HG02798 (cell line): ENCODE data around the gene KISS1R.
"Not testable (repeated sequence)": the region's sequence is repeated elsewhere in the genome, so short reads cannot be mapped to it uniquely, and the experiment has no call there.

Source experiments
- ATAC-seq: cut with Tn5 transposase; IDR thresholded peaks from one replicate; pipeline ENCODE4 v1.9.1; 2021; ENCODE audit warnings: mild to moderate bottlenecking; ENCODE audit not compliant: unreplicated experiment, poor library complexity

Gene KISS1R

GRCh38 chr19:950352-951066 lies 33.4 kb downstream of the KISS1R start:
- ATAC-seq: no peak

GRCh38 chr19:952049-952679 lies 35.0 kb downstream of the KISS1R start:
- ATAC-seq: no peak

GRCh38 chr19:952680-953444 lies 35.7 kb downstream of the KISS1R start:
- ATAC-seq: no peak

DNA sequence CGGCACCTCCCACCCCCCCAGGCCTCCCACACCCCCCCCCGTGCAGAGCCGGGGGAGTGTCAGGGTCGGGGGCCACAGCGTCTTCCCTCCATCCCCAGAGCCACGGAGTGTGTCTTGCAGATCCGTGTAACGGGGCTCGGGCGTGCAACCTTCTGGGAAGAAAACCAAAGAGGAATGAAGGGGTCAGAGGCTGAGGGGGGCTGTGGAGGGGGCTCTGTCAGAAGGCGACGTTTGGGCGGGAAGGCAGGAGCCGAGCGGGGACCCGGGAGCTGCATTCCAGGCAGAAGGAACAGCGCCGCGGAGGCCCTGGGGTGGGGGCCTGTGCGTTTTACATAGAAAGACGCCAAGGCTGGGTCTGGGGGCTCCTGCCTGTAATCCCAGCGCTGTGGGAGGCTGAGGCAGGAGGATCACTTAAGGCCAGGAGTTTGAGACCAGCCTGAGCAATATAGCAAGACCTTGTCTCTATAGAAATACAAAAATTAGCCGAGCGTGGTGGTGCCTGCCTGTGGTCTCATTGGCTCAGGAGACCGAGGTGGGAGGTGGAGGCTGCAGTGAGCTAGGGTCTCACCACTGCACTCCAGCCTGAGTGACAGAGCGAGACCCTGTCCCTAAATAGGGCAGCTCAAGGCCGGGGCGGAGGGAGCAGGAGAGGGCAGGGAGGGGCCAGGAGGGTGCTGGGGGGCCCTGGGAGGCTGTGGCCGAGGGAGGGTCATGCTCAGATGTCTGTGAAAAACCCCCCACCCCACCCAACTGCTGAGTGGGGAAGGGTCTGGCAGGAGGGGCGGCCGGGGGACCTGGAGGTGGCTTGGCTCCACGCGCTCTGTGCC lies 36.5 kb downstream of the KISS1R start:
- no peak for ATAC-seq

DNA sequence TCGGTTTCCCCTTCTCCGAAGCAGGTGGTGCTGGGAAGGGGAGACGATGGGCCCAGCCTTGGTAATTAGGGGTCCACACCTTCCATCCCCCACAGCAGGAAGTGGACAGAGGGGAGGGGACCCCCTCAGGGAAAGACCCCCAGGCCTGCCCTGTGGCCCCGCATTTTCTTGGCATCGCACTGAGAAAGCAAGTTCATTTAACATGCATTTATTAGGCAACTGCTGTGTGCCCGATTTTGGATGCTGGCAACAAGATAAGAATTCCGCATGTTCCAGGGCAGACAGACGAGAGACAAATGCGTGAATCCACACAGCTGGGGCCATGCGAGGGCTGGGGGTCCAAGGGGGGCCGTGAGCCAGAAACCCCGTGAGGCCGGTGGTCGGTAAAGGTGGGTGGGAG lies 37.1 kb downstream of the KISS1R start:
- ATAC-seq: no peak

GRCh38 chr19:954672-955494 lies 37.8 kb downstream of the KISS1R start:
- ATAC-seq: peak; percentile 66

DNA sequence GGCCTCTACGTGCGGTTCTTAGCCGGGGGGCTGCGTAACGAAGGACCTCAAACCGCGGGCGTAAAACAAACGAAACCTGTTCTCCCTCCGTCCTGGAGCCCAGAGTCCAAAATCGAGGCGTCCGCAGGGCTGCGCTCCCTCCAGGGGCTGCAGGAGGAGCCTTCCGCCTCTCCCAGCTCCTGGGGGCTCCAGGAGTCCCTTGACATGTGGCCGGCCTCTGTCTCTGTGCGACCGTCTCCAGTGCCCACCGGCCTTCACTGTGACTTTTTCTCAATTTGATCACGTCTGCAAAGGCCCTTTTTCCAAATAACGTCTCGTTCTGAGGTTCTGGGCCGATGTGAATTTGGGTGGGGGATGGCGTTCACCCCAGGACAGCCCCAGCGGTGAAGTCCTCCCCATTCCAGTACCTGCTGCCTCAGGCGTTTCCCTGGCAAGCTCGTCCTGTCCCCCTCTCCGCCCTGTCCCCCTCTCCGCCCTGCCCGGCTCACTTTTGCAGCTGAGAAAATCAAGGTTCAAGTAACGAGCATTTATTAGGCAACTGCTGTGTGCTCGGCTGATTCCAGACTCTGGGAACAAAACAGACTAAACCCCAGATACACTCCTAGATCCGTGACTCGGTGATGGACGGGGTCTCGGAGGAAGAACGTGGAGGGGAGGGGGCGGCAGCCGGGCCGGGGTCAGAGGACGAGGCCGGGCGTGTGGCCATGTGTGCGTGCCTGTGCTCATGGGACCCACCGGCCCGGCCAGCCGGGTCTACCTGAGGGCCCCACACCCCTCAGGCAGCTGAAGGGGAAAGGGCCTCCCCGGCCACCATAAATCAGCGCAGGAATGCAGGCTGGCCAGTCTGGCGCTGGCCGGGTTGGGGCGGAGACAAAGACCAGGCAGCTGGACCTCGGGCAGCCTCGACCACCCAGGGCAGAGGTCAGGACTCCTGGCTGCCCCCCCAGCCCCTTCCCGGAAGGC lies 39.0 kb downstream of the KISS1R start:
- no peak for ATAC-seq

GRCh38 chr19:956766-957440 lies 39.8 kb downstream of the KISS1R start:
- no peak for ATAC-seq

DNA sequence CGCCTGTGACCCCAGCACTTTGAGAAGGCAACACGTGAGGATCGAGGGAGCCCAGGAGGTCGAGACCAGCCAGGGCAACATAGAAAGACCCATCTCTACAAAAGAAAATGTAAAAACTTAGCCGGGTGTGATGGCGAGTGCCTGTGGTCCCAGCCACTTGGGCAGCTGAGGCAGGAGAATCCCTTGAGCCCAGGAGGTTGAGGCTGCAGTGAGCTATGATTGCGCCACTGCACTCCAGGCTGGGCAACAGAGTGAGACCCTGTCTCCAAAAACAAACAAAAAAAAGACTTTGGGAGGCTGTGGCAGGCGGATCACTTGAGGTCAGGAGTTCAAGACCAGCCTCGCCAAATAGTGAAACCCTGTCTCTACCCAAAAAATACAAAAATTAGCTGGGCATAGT lies 40.4 kb downstream of the KISS1R start:
- ATAC-seq: not testable (repeated sequence)

- no peak for ATAC-seq
Observed at GRCh38 chr19:958967-959855, 42.1 kb downstream of the KISS1R start.

GRCh38 chr19:960020-960419 lies 42.9 kb downstream of the KISS1R start:
- ATAC-seq: no peak

DNA sequence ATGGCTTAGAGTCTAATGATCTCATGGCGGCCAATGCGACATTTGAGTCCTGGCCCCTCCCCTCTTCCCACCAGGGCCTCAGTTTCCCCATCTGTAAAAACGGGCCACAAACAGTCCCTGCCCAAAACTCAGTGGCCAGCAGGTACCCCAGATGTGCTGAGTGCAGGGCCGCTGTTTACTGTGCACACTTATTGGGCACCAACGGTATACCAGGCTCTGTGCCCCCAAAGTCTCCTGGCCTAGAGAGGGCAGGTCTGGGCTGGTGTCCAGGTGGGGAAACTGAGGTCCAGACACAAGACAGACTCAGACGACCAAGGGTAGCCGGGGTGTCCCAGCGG lies 43.4 kb downstream of the KISS1R start:
- no peak for ATAC-seq

DNA sequence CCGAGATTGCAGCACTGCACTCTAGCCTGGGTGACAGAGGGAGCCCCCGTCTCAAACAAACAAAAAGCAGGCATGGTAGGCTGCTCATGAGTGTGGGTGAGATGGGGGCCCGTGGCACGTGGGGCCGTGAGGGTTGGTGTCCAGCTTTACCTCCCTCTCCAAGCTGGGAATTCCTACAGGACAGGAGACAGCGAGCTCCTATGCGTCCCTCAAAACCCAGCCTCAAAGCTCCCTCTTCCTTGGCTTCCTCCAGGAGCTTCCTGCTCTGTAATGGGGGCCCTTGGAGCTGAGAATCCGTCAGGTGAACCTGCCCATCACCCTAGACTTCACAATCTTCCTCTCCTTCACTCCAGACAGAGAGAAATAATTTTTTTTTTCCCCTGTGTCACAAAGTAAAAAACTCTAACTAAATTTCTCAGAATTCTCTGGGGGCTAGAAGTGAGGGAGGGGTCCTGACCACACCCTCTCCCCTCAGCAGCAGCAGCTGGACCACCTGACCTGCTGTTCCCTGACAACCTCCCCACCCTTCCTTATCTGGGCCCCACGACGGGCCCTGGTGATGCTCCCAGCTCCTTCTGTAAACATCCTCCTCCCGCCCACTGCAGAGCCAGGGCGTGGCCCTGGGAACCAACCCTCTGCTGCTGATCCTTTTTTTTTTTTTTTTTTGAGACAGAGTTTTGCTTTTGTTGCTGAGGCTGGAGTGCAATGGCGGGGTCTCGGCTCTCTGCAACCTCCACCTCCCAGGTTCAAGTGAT lies 44.9 kb downstream of the KISS1R start:
- no peak for ATAC-seq

GRCh38 chr19:962683-963400 lies 45.7 kb downstream of the KISS1R start:
- no peak for ATAC-seq

- ATAC-seq: no peak
Observed at GRCh38 chr19:963486-963951, 46.4 kb downstream of the KISS1R start.

DNA sequence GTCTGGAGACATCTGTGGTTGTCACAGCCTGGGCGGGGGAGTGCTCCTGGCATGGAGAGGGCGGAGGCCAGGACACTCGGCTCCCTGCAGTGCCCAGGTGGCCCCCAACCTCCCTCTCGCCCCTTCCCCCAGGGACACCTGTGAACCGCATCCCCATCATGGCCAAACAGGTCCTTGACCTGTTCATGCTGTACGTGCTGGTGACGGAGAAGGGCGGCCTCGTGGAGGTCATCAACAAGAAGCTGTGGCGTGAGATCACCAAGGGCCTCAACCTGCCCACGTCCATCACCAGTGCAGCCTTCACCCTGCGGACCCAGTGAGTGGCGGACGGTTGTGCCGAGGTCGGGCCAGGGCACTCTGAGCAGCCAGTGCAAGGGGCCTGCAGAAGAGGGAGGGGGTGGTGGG lies 47.0 kb downstream of the KISS1R start:
- ATAC-seq: no peak
